Measurements from ENCODE around the gene ALCAM.

GRCh38 chr3:105614288-105615030 lies 247.8 kb downstream of the ALCAM start:
- TF ChIP-seq CTCF (IDR thresholded peaks at IDR 0.05; ENCODE audit: low read length) (no peak), EZH2 (optimal IDR thresholded peaks at IDR 0.05; ENCODE audit: low read depth, low read length) (no peak)
